ENCODE results near the gene NCBP2.

DNA sequence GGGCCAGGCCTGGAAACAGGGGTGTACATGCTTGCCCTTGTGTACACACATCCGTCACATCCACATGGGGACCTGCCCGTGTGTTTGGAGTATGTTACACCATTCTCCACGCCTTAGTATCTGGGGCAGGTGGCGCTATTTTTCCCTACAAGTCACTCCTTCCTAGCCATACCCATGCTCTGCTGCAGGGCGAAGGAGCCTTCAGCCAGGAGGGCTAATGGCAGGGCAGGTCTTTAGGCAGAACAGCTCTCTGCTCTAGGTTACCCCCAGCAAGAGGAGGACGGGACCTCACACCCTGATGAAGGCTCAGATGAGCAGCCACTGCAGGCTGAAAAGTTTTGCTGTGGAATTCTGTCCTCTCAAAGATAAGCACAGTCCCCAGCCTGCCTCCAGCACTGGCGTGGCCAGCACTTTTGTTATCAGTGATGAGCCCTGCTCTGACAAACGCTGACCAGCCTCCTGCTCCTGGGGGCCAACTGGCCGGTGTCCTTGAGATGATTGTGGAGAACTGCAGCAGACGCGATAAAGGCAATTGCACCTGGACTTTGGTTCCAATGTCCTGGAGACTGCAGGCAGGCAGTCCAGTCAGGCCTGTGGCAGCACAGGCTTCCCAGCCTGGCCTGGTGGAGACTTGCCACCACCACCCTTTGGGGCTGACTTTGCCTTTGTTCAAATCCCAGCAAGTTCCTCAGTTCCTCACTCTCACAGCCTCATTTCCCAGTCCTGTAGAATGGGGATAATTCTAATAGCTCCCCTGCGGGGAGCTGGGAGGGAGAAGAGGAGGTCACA is 46.1 kb upstream of the NCBP2 start:
- TF ChIP-seq, protein P1, sequence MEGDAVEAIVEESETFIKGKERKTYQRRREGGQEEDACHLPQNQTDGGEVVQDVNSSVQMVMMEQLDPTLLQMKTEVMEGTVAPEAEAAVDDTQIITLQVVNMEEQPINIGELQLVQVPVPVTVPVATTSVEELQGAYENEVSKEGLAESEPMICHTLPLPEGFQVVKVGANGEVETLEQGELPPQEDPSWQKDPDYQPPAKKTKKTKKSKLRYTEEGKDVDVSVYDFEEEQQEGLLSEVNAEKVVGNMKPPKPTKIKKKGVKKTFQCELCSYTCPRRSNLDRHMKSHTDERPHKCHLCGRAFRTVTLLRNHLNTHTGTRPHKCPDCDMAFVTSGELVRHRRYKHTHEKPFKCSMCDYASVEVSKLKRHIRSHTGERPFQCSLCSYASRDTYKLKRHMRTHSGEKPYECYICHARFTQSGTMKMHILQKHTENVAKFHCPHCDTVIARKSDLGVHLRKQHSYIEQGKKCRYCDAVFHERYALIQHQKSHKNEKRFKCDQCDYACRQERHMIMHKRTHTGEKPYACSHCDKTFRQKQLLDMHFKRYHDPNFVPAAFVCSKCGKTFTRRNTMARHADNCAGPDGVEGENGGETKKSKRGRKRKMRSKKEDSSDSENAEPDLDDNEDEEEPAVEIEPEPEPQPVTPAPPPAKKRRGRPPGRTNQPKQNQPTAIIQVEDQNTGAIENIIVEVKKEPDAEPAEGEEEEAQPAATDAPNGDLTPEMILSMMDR (conservative IDR thresholded peaks at IDR 0.05; ENCODE audit: low read depth, low read length): peak; percentile 5; the same call in 1 of the 2 replicates
- no peak for TF ChIP-seq EZH2 (IDR thresholded peaks at IDR 0.05; ENCODE audit: low read length, unreplicated experiment)
- no peak for TF ChIP-seq EZH2phosphoT487 (IDR thresholded peaks at IDR 0.05; ENCODE audit: borderline replicate concordance, low read length)
